Subcutaneous abdominal adipose tissue (tissue), 5 donors: ENCODE results near the gene ZNF292.
"Not testable (repeated sequence)": the region's sequence is repeated elsewhere in the genome, so short reads cannot be mapped to it uniquely, and the experiment has no call there.

Source experiments
- H3K27ac ChIP-seq: one replicate; pipeline ENCODE4 v1.7.0; 2013; ENCODE audit warnings: low read depth, mild to moderate bottlenecking, inconsistent platforms, low read length, moderate library complexity
- H3K27me3 ChIP-seq, 5 donors: one replicate each; pipeline ENCODE4 v1.7.0; 2013; ENCODE audit warnings: low read length in 5 of 5, inconsistent platforms in 1 of 5; ENCODE audit not compliant: control insufficient read depth in 5 of 5, insufficient read depth in 4 of 5
- H3K36me3 ChIP-seq, 5 donors: one replicate each; pipeline ENCODE4 v1.7.0; 2013; ENCODE audit warnings: low read length in 5 of 5; ENCODE audit not compliant: control insufficient read depth in 5 of 5, insufficient read depth in 5 of 5
- H3K4me1 ChIP-seq, 5 donors: one replicate each; pipeline ENCODE4 v1.7.0; 2013; ENCODE audit warnings: low read length in 5 of 5, mild to moderate bottlenecking in 3 of 5, moderate library complexity in 1 of 5; ENCODE audit not compliant: control insufficient read depth in 5 of 5, insufficient read depth in 5 of 5
- H3K4me3 ChIP-seq, 5 donors: one replicate each; pipeline ENCODE4 v1.7.0; 2013; ENCODE audit warnings: low read length in 5 of 5, low read depth in 1 of 5
- H3K9ac ChIP-seq, 5 donors: one replicate each; pipeline ENCODE4 v1.7.0; 2013; ENCODE audit warnings: low read length in 5 of 5, mild to moderate bottlenecking in 4 of 5, moderate library complexity in 3 of 5
- H3K9me3 ChIP-seq, 5 donors: one replicate each; pipeline ENCODE4 v1.7.0; 2013; ENCODE audit warnings: low read length in 5 of 5; ENCODE audit not compliant: control insufficient read depth in 5 of 5
- donor health status: healthy.
- donor health status: healthy.
- donor health status: healthy.
- donor health status: healthy.
- donor health status: healthy.

Gene ZNF292

DNA sequence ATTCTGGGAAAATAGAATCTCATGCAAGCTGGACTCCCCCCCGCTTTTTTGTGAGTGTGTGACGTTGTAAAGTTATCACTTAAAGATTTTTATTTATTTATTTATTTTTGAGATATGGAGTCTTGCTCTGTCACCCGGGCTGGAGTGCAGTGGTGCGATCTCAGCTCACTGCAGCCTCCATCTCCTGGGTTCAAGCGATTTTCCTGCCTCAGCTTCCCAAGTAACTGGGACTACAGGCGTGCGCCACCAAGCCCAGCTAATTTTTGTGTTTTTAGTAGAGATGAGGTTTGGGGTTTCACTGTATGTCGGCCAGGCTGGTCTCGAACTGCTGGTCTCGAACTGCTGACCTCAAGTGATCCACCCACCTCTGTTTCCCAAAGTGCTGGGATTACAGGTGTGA is 2.2 kb downstream of the ZNF292 start:
- H3K4me3 ChIP-seq, H3K36me3 ChIP-seq, H3K27ac ChIP-seq, H3K9me3 ChIP-seq, H3K27me3 ChIP-seq, H3K9ac ChIP-seq: not testable (repeated sequence)
- peaks cover 2 to 29% (median 25%) of the 10 kb centered on the region in 5 donors for H3K4me1 ChIP-seq

DNA sequence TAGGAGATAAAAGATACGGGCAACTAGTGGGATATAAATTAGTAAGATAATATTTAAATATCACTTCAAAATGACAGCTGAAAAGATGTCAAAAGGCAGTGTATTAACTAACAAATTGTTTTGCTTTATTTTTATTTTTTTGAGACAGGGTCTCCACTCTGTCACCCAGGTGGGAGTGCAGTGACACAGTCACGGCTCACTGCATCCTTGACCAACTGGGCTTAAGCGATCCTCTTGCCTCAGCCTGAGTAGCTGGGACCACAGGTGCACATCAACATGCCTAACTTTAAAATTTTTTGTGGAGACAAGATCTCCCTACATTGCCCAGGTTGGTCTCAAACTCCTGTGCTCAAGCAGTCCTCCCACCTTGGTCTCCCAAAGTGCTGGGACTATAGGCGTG is 5.9 kb downstream of the ZNF292 start:
- no peaks in the 10 kb centered on the region for H3K36me3 ChIP-seq
- no peak overlapping the region for H3K27ac ChIP-seq
- H3K27me3 ChIP-seq, result no peaks in the 10 kb centered on the region
- no peak overlapping the region for H3K4me3 ChIP-seq
- H3K9ac ChIP-seq, result no peak overlapping the region
- H3K4me1 ChIP-seq, result peaks cover 0 to 14% (median 8%) of the 10 kb centered on the region in 5 donors
- H3K9me3 ChIP-seq, result no peaks in the 10 kb centered on the region

DNA sequence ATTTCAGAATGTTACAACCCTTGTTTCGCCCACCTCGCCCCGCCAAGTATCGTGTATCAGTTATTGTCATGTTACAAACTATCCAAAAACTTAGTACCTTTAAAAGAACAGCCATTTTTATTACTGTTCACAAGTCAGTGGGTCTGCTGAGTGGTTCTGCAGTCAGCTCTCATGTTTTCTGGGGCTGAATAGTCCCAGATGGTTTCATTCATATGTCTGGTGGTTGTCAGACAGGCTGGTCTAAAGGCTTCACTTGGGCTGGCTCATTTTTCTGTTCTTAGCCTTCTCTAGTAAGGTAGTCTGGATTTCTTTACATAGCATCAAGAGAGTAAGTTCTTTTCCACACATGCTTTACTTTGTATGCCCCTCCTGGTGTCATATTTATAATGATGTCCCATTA is 8.6 kb downstream of the ZNF292 start:
- no peaks in the 10 kb centered on the region for H3K9me3 ChIP-seq
- H3K4me1 ChIP-seq, result peaks cover 0 to 6% (median 0%) of the 10 kb centered on the region in 5 donors
- H3K4me3 ChIP-seq, result no peak overlapping the region
- H3K27me3 ChIP-seq, result no peaks in the 10 kb centered on the region
- H3K9ac ChIP-seq, result no peak overlapping the region
- no peak overlapping the region for H3K27ac ChIP-seq
- no peaks in the 10 kb centered on the region for H3K36me3 ChIP-seq

DNA sequence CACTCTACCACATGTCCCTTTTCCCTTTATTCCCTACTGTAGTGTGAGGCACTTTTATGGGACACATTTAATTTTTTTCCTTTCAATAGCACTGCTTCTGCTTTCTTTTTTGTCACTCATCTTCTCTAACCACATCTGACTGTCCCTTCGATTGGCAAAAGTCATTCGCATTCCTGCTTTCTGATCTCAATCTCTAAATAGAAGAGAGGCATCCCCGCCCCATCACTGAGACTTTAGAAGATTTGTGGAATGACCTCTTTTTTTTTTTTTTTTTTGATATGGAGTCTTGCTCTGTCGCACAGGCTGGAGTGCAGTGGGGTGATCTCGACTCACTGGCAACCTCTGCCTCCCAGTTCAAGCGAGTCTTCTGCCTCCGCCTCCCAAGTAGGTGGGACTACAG is 9.1 kb downstream of the ZNF292 start:
- no peaks in the 10 kb centered on the region for H3K36me3 ChIP-seq
- no peak overlapping the region for H3K9ac ChIP-seq
- H3K9me3 ChIP-seq, result no peaks in the 10 kb centered on the region
- no peaks in the 10 kb centered on the region for H3K27me3 ChIP-seq
- peaks cover 0 to 6% (median 0%) of the 10 kb centered on the region in 5 donors for H3K4me1 ChIP-seq
- H3K4me3 ChIP-seq, result no peak overlapping the region
- H3K27ac ChIP-seq, result no peak overlapping the region

DNA sequence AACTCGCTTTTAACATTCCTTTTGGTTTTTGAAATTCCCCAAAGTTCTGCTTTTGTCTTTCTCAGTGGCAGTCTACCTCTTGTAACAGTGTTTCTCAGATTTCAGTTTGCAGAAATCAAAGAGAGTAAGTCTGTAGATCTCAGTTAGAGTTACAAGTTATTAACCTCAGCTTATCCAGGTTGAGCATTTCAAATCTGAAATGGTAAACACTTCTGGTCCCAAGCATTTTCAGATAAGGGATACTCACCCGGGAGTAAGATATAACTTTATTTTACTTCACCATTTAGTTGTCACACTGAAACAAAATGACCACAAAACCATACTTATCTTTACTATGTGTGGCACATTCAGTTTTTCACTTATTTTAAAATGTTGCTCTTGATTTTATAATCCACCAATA is 9.8 kb downstream of the ZNF292 start:
- Histone ChIP-seq H3K9ac (no peak overlapping the region), H3K4me1 (peaks cover 0 to 6% (median 0%) of the 10 kb centered on the region in 5 donors), H3K4me3 (no peak overlapping the region)

DNA sequence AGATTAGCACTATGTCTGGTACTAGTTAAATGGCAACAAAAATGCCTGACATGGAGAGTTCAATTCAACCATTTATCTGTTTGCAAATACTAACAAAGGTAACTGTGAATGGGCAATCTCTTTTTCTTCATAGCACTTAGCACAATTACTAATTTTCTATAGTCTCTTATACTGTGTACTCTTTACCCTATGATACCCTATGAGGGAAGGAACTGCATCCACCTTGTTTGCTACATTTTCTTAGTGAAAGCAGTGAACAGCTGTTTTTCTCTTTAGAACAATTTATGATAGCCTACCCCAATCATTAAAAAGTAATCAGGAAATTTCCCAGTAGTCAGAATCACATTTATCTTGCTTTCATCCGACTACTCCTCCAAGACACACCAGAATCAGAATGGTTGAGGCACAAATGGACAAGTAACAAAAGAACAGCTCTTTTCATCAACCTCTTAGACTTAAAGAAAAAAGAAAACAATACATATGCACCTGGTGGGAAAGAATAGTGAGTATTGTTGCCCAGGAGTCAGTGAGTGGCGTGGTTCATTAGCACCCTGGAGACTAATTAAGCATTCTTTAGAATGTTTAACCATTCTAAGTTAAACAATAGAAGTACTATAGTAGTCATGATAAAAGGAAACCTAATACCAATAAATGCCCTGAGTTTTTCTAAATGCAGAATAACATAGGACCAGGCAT is 16.7 kb downstream of the ZNF292 start:
- Histone ChIP-seq H3K27me3 (no peaks in the 10 kb centered on the region), H3K4me1 (peaks cover 0 to 20% (median 4%) of the 10 kb centered on the region in 5 donors), H3K27ac (no peak overlapping the region)

More for the DNA sequence above, 9.8 kb downstream of the ZNF292 start:
- no peaks in the 10 kb centered on the region for H3K9me3 ChIP-seq
- H3K27ac ChIP-seq, result no peak overlapping the region
- no peaks in the 10 kb centered on the region for H3K36me3 ChIP-seq
- no peaks in the 10 kb centered on the region for H3K27me3 ChIP-seq

DNA sequence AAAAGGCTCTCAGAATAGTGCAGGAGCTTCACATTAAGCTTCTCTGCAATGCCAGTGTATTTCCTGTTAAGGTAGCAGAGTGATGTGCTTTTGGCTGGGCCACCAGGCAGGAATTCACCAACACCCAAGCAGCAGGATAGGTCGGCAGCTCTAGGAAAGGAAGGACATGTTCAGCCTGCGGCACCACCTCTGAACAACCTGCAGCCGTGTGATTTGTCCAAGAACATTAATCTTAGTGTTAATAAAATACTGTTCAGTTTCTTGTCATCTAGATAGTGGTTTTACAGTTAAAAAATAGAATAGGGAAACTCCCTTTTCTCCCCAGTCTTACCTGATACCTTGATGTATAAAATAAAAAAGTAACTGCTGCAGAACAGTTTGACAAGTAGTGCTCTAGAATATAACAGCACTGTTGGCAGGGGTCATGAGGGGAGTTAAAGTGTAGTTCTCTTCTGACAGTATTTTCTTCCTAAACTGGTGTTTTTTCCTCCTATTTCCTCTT is 18.8 kb downstream of the ZNF292 start:
- Histone ChIP-seq H3K4me3 (no peak overlapping the region), H3K9me3 (no peaks in the 10 kb centered on the region), H3K36me3 (no peaks in the 10 kb centered on the region), H3K9ac (peak overlapping the region in 1 of 5 donors; percentile 11), H3K27ac (no peak overlapping the region), H3K27me3 (no peaks in the 10 kb centered on the region), H3K4me1 (peaks cover 0 to 20% (median 4%) of the 10 kb centered on the region in 5 donors)

More for the DNA sequence above, 16.7 kb downstream of the ZNF292 start:
- no peaks in the 10 kb centered on the region for H3K9me3 ChIP-seq
- no peak overlapping the region for H3K9ac ChIP-seq
- H3K4me3 ChIP-seq, result no peak overlapping the region
- no peaks in the 10 kb centered on the region for H3K36me3 ChIP-seq

DNA sequence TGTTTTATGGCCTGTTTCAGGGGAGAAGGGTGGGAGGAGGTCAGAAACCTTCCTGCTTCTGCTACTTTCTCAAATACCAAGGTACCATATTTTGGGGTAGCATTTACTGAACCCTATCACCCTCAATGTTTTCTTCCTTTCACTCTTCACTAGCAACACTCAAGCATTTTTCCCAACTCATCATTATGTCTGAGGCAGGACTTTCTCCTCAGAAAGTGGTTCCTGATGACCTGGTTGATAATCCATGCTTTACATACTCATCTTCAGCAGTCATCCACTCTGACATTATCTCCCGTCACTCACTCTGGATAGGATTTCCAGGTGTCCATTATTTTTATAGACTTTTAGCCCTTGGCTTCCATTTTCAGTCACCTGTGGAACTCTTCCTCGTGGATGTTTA is 21.1 kb downstream of the ZNF292 start:
- H3K4me1 ChIP-seq, result peaks cover 0 to 18% (median 4%) of the 10 kb centered on the region in 5 donors
- peaks cover 0 to 6% (median 0%) of the 10 kb centered on the region in 5 donors for H3K36me3 ChIP-seq
- no peaks in the 10 kb centered on the region for H3K27me3 ChIP-seq
- no peaks in the 10 kb centered on the region for H3K9me3 ChIP-seq
- H3K4me3 ChIP-seq, result no peak overlapping the region
- H3K27ac ChIP-seq, result no peak overlapping the region
- no peak overlapping the region for H3K9ac ChIP-seq

DNA sequence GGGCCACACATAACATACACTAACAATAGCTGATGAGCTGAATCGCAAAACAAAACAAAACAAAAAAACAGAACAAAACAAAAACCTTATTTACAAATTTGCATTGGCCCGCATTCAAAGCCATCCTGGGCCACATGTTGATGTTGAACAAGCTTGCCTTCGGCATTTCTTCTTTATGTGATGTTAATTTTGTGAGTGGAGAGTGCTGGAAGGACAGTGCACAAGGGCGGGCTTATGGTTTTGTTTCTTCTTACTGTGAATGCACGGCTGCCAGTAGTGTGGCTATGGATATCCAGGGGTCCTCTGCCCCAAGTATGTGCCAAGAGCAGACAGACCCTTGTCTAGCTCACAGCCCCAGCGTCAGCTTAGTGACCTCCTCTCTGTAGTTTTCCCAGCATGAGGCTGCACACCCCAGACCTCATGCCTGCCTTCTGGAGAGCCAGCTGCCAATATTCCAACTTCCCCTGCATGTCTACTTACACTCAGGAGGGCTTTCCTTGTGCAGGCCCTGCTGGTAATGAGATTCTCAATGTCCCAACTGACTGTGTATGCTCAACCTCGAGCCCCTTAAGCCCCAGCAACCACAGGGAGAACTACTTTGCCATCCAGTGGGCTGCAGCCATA is 24.9 kb downstream of the ZNF292 start:
- Histone ChIP-seq H3K4me3 (no peak overlapping the region), H3K9me3 (no peaks in the 10 kb centered on the region), H3K27ac (no peak overlapping the region), H3K9ac (no peak overlapping the region), H3K36me3 (peaks cover 0 to 6% (median 2%) of the 10 kb centered on the region in 5 donors), H3K4me1 (peaks cover 0 to 13% (median 0%) of the 10 kb centered on the region in 5 donors), H3K27me3 (no peaks in the 10 kb centered on the region)

DNA sequence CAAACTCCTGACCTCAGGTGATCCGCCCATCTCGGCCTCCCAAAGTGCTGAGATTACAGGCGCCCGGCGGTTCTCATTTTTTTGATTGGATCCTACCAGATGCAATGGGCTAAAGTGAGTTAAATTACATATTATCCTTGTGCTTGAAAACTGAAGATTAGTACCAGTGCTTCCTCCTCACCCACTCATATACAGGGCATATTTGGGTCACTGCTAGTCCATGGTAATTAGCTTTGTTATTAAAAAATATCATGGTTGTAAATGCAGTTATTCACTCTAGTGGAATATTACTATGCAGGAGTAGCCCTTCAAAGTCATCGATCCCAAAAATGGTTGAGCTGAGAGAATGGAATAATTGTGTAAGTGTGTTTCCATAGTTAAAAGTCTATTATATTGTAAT is 26.5 kb downstream of the ZNF292 start:
- Histone ChIP-seq H3K9ac (no peak overlapping the region), H3K36me3 (peaks cover 0 to 6% (median 2%) of the 10 kb centered on the region in 5 donors), H3K4me3 (no peak overlapping the region)

More for the DNA sequence above, 26.5 kb downstream of the ZNF292 start:
- no peaks in the 10 kb centered on the region for H3K9me3 ChIP-seq
- peaks cover 0 to 13% (median 0%) of the 10 kb centered on the region in 5 donors for H3K4me1 ChIP-seq
- no peaks in the 10 kb centered on the region for H3K27me3 ChIP-seq
- no peak overlapping the region for H3K27ac ChIP-seq
